GM12873 (cell line): ENCODE results near the gene WWOX.

ENCODE experiments used
- CTCF ChIP-seq: IDR thresholded peaks from 2 replicates; pipeline ENCODE4 v1.5.1; 2012; ENCODE audit warnings: low read depth, mild to moderate bottlenecking, moderate library complexity, low read length, control low read depth; ENCODE audit not compliant: insufficient read depth; ENCODE audit errors: missing control alignments

The WWOX gene

GRCh38 chr16:79164388-79164995 lies 1065.0 kb downstream of the WWOX start:
- no peak for TF ChIP-seq CTCF

GRCh38 chr16:79165079-79165478 lies 1065.6 kb downstream of the WWOX start:
- TF ChIP-seq CTCF: no peak

- TF ChIP-seq CTCF: no peak
Observed at GRCh38 chr16:79165506-79165905, 1066.1 kb downstream of the WWOX start.

- no peak for TF ChIP-seq CTCF
Observed at GRCh38 chr16:79167893-79168292, 1068.4 kb downstream of the WWOX start.

- no peak for TF ChIP-seq CTCF
Observed at GRCh38 chr16:79168321-79168720, 1068.9 kb downstream of the WWOX start.

- no peak for TF ChIP-seq CTCF
Observed at GRCh38 chr16:79169239-79169638, 1069.8 kb downstream of the WWOX start.

GRCh38 chr16:79170555-79171246 lies 1071.2 kb downstream of the WWOX start:
- no peak for TF ChIP-seq CTCF
